OCI-LY7 (cell line): Measurements from ENCODE around the gene CLEC4C. TPM values are rescaled to one million over a fixed set of nuclear protein-coding genes. Genes with fewer than 3 reads are reported as not detected.
"Not testable (repeated sequence)": the region's sequence is repeated elsewhere in the genome, so short reads cannot be mapped to it uniquely, and the experiment has no call there.

Experiments used
- BruUV-seq: library from RNA; stranded (reverse); fragments of 400-500 nt; replicated peaks from 2 replicates; lab custom pipeline; 2021; lab: Mats Ljungman, UMichigan
- CTCF ChIA-PET: fragments of 300-600 bp; sonication (Branson Sonifier 250); formaldehyde crosslinking; loops from one replicate; lab custom pipeline; 2022; ENCODE audit warnings: antibody characterized with exemption; ENCODE audit not compliant: unreplicated experiment; lab: Charles Lee
- POLR2A ChIA-PET: fragments of 300-600 bp; sonication (Branson Sonifier 250); formaldehyde crosslinking; loops from one replicate; lab custom pipeline; 2022; ENCODE audit warnings: antibody characterized with exemption; lab: Charles Lee
- DNase-seq: peaks from one replicate; pipeline ENCODE4 v3.0.0-alpha.2; 2015; ENCODE audit warnings: low spot score
- H2AFZ ChIP-seq: fragments of 200-600 bp; sonication (generic), shearing (Covaris generic); 2 replicates; pipeline ENCODE4 v1.6.1; 2014; ENCODE audit warnings: mild to moderate bottlenecking, antibody characterized with exemption, low read length, moderate library complexity
- H3K27ac ChIP-seq: fragments of 200-600 bp; sonication (generic); 2 replicates; pipeline ENCODE4 v1.5.1; 2014; ENCODE audit warnings: mixed run types, low read depth, mild to moderate bottlenecking, moderate library complexity, low read length, inconsistent platforms; ENCODE audit not compliant: poor library complexity, severe bottlenecking
- H3K36me3 ChIP-seq: fragments of 200-600 bp; sonication (generic); 2 replicates; pipeline ENCODE4 v1.6.1; 2014; ENCODE audit warnings: mild to moderate bottlenecking, antibody characterized with exemption, low read length, moderate library complexity, mixed read lengths; ENCODE audit not compliant: insufficient read depth
- H3K4me1 ChIP-seq: fragments of 200-600 bp; sonication (generic); 2 replicates; pipeline ENCODE4 v1.5.1; 2014; ENCODE audit warnings: mild to moderate bottlenecking, low read length; ENCODE audit not compliant: insufficient read depth, poor library complexity, severe bottlenecking
- H3K4me2 ChIP-seq: fragments of 200-600 bp; sonication (generic); 2 replicates; pipeline ENCODE4 v1.6.1; 2014; ENCODE audit warnings: mild to moderate bottlenecking, low read length
- H3K4me3 ChIP-seq: fragments of 200-600 bp; sonication (generic); 2 replicates; pipeline ENCODE4 v1.5.1; 2014; ENCODE audit warnings: mild to moderate bottlenecking, low read depth, low read length; ENCODE audit not compliant: poor library complexity, severe bottlenecking
- H3K79me2 ChIP-seq: fragments of 200-600 bp; sonication (generic); 2 replicates; pipeline ENCODE4 v1.6.1; 2016; ENCODE audit warnings: low read depth, mild to moderate bottlenecking, low read length, moderate library complexity, mixed read lengths; ENCODE audit not compliant: insufficient read depth
- H3K9me2 ChIP-seq: fragments of 200-600 bp; sonication (generic); 2 replicates; pipeline ENCODE4 v1.6.1; 2016; ENCODE audit warnings: mild to moderate bottlenecking, low read length, mixed read lengths; ENCODE audit not compliant: insufficient read depth
- H3K9me3 ChIP-seq: fragments of 200-600 bp; sonication (generic); 2 replicates; pipeline ENCODE4 v1.6.1; 2014; ENCODE audit warnings: mild to moderate bottlenecking, mixed run types, low read length, mixed read lengths
- H4K20me1 ChIP-seq: fragments of 200-600 bp; sonication (generic); 2 replicates; pipeline ENCODE4 v1.6.1; 2014; ENCODE audit warnings: mild to moderate bottlenecking, antibody characterized with exemption, low read length, moderate library complexity, mixed read lengths; ENCODE audit not compliant: insufficient read depth
- EZH2phosphoT487 ChIP-seq: fragments of 200-600 bp; sonication (generic); IDR thresholded peaks from 2 replicates; pipeline ENCODE4 v1.6.1; 2018; ENCODE audit warnings: low read depth, borderline replicate concordance, mild to moderate bottlenecking, mixed run types, antibody characterized with exemption, low read length, moderate library complexity, mixed read lengths
- intact Hi-C: fragments of 100-400 bp; cut with micrococcal nuclease; formaldehyde crosslinking; loops from one replicate; pipeline ENCODE4 v1.10.0; 2022; ENCODE audit not compliant: unreplicated experiment
- total RNA-seq, 2 experiments: library from RNA; depleted of rRNA in 1 of 2; stranded (reverse); fragments of >200 nt in 1 of 2; shearing (Covaris generic) in 1 of 2; gene quantifications; 2 replicates each; pipeline ENCODE4 v1.2.3, GENCODE V29; 2014 to 2022
- TF ChIP-seq, protein P1 (sequence below): fragments of 200-600 bp; sonication (generic); conservative IDR thresholded peaks from 2 replicates; pipeline ENCODE4 v1.5.1; 2014; ENCODE audit warnings: mild to moderate bottlenecking, antibody characterized with exemption, low read length, moderate library complexity, mixed read lengths

CLEC4C gene
- total RNA-seq, 2 experiments from 2014 or later, result not detected

DNA sequence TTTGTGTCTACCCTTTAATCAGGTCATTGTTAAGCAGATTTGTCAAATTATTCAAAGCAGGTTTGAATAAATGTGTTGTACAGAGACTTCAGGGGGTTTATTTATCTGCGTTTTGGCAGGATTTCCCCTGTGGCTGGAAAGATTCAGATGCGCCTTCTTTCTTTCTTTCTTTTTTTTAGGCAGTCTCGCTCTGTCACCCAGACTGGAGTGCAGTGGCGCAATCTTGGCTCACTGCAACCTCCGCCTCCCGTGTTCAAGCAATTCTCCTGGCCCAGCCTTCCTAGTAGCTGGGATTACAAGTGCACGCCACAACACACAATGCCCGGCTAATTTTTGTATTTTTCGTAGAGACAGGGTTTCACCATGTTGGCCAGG lies 11.6 kb upstream of the CLEC4C start:
- Histone ChIP-seq H3K27ac (no peak overlapping the region), H3K4me1 (no peaks in the 10 kb centered on the region), H3K9me3 (no peaks in the 10 kb centered on the region), H4K20me1 (no peaks in the 10 kb centered on the region), H3K9me2 (no peaks in the 10 kb centered on the region), H3K4me2 (no peak overlapping the region), H3K79me2 (no peaks in the 10 kb centered on the region), H3K4me3 (no peak overlapping the region), H3K36me3 (no peaks in the 10 kb centered on the region), H2AFZ (no peak overlapping the region)
- POLR2A ChIA-PET, result interaction anchor here (0.6 kb wide), 2 partner anchors 16 to 30 kb away, joined by 3 read pairs; no protein-coding TSS in a partner anchor
- CTCF ChIA-PET, result no interaction called here
- TF ChIP-seq EZH2phosphoT487, result no peak
- TF ChIP-seq, protein P1, sequence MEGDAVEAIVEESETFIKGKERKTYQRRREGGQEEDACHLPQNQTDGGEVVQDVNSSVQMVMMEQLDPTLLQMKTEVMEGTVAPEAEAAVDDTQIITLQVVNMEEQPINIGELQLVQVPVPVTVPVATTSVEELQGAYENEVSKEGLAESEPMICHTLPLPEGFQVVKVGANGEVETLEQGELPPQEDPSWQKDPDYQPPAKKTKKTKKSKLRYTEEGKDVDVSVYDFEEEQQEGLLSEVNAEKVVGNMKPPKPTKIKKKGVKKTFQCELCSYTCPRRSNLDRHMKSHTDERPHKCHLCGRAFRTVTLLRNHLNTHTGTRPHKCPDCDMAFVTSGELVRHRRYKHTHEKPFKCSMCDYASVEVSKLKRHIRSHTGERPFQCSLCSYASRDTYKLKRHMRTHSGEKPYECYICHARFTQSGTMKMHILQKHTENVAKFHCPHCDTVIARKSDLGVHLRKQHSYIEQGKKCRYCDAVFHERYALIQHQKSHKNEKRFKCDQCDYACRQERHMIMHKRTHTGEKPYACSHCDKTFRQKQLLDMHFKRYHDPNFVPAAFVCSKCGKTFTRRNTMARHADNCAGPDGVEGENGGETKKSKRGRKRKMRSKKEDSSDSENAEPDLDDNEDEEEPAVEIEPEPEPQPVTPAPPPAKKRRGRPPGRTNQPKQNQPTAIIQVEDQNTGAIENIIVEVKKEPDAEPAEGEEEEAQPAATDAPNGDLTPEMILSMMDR, result no peak
- DNase-seq, result no peak
- intact Hi-C loops, result no loop called here
- BruUV-seq, result no TSS peak

GRCh38 chr12:7756993-7757392 lies 9.8 kb upstream of the CLEC4C start:
- intact Hi-C loops, result no loop called here
- no peak overlapping the region for H2AFZ ChIP-seq
- no peak for TF ChIP-seq EZH2phosphoT487
- TF ChIP-seq, protein P1, result no peak
- no peaks in the 10 kb centered on the region for H3K9me2 ChIP-seq
- no peak for DNase-seq
- no peaks in the 10 kb centered on the region for H3K9me3 ChIP-seq
- no peaks in the 10 kb centered on the region for H3K79me2 ChIP-seq
- H3K4me1 ChIP-seq, result no peaks in the 10 kb centered on the region
- BruUV-seq, result no TSS peak
- CTCF ChIA-PET, result no interaction called here
- POLR2A ChIA-PET, result no interaction called here
- no peak overlapping the region for H3K4me2 ChIP-seq
- no peak overlapping the region for H3K27ac ChIP-seq
- H3K4me3 ChIP-seq, result no peak overlapping the region
- no peaks in the 10 kb centered on the region for H3K36me3 ChIP-seq
- H4K20me1 ChIP-seq, result no peaks in the 10 kb centered on the region

- intact Hi-C loops, CTCF ChIA-PET, H3K79me2 ChIP-seq, DNase-seq, H3K4me1 ChIP-seq, H3K27ac ChIP-seq, H3K9me3 ChIP-seq, H3K9me2 ChIP-seq, H3K4me2 ChIP-seq, H3K4me3 ChIP-seq, H3K36me3 ChIP-seq, H4K20me1 ChIP-seq, BruUV-seq, H2AFZ ChIP-seq, POLR2A ChIA-PET: not testable (repeated sequence)
Measured at GRCh38 chr12:7755668-7756067, 8.5 kb upstream of the CLEC4C start.

- H2AFZ ChIP-seq, H3K4me3 ChIP-seq, H3K27ac ChIP-seq, H3K36me3 ChIP-seq, BruUV-seq, H3K4me1 ChIP-seq, H3K9me2 ChIP-seq, intact Hi-C loops, H3K4me2 ChIP-seq, H3K79me2 ChIP-seq, DNase-seq, POLR2A ChIA-PET, H3K9me3 ChIP-seq, CTCF ChIA-PET, H4K20me1 ChIP-seq: not testable (repeated sequence)
Measured at GRCh38 chr12:7751941-7752922, 5.1 kb upstream of the CLEC4C start.
